Activated gamma-delta T cell (primary cell): Measurements from ENCODE around the gene SLF2.
"Not testable (repeated sequence)": the region's sequence is repeated elsewhere in the genome, so short reads cannot be mapped to it uniquely, and the experiment has no call there.

Experiments
- DNase-seq: peaks from one replicate; lab custom pipeline; 2025; lab: John Stamatoyannopoulos, UW

Gene SLF2

GRCh38 chr10:100878291-100878910 lies 34.4 kb upstream of the SLF2 start:
- DNase-seq, result no peak

GRCh38 chr10:100879741-100880360 lies 32.9 kb upstream of the SLF2 start:
- no peak for DNase-seq

- DNase-seq, result no peak
Observed at GRCh38 chr10:100881556-100882213, 31.1 kb upstream of the SLF2 start.

DNA sequence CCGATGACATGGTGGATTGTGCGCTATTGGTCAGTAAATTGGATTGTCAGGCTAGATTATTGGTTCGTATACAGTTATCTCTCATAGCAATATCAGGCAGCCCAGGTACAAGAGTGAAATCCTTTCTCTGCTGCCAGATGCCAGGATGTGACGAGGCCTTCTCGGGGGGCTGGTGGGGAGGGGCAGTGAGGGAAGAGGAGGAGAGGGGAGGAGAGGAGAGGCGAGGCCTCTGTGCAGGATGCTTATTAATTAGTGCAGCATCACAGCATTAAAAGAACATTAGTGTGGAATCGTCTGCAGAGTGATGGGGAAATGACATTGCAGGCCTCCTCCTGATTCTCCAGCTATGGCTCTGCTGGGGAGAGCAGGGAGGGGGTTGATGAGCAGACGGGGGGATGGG lies 30.5 kb upstream of the SLF2 start:
- DNase-seq, result no peak

- no peak for DNase-seq
Observed at GRCh38 chr10:100882671-100883311, 30.0 kb upstream of the SLF2 start.

DNA sequence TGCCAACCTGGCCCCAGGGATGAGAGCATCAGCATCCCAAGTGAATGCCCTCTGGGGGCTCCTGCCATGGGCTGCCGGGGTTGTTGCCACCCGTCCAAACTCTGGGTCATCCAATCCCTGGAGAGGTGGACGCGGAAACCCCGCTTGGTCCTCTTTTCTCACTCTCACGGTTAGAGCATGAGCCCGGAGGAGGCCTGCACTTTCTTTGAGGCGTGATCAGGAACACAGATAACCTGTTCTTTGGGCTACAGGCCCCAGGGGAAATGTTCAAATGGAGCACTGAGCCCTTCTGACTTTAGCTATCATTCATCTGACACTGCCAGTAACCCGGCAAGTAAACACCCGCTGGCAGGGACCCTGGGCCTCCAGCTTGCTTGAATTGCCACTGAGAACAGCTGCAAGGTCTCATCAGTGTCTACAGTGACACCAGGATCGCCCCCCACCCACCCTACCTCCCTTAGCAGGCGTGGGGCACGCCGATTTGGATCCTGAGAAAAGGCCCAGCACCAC lies 29.4 kb upstream of the SLF2 start:
- no peak for DNase-seq

DNA sequence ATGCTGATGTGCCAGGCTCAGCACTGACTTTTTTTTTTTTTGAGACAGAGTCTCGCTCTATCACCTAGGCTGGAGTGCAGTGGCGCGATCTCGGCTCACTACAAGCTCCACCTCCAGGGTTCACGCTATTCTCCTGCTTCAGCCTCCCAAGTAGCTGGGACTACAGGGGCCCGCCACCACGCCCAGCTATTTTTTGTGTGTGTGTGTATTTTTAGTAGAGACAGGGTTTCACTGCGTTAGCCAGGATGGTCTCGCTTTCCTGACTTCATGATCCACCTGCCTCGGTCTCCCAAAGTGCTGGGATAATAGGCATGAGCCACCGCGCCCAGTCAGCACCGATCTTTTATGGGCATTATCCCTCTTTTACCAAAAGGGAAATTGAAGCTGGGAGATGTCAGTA lies 27.2 kb upstream of the SLF2 start:
- DNase-seq, result not testable (repeated sequence)

- DNase-seq, result no peak
Observed at GRCh38 chr10:100886091-100886490, 26.7 kb upstream of the SLF2 start.

- DNase-seq, result no peak
Observed at GRCh38 chr10:100886521-100886920, 26.2 kb upstream of the SLF2 start.

DNA sequence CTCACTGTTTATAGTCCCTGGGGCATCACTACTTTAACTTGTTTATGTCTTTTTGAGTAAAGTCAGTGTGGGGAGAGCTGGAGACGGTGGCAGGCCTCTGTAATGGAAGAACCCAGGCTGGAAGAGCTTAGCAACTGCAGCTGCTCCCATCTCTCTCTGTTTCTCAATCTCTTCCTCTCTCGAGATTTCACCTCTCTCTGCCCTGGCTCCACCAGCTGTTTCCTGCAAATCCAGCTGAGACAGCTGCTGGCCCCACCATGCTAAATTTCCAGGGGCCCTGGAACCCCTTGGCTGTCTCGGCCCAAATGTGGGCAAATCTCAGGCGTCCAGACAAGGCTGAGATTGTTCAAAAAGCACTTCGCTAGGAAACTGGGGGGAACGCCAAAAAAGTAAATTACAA lies 25.8 kb upstream of the SLF2 start:
- no peak for DNase-seq

DNA sequence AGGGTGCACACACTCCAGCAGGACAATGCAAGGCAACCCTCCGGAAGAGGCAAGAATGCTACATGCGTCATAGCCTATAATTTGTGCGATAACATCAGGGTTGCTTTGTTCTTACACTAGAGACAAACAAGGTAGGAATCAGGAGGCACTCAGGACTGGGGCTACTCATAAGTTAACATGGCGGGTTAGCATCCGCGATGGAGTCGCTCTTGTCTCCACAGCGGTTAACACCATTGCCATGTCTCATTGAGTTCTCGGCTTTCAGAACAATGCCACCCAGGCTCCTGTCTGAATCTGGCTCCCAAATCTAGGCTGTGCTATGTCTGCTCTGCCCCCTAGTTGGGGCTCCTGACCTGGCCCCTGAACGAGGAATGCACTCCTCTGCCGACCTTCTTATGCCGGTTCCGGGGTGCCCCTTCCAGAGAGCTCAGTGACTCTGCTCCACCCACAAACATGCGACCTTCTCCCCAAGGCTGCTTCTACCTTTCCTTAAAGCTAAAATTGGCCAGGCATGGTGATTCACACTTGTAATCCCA lies 24.9 kb upstream of the SLF2 start:
- no peak for DNase-seq

DNA sequence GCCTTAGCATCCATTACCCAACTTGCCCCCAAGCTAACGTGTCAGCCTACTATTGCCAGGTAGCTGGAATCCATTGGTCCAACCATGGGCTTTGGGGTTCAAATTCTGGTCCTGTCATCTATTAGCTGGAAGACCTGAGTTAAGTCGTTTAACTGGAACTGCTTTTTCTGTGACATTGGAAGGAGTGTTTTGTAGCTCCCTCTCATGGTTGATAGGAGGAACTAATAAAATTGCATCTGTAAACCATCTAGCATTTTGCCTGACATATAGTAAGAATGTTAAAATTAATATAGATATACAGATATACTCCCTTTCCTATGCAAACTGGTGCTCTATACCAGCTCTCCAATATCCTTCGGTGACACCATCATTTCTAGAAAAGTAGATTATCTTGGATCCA lies 23.8 kb upstream of the SLF2 start:
- no peak for DNase-seq

DNA sequence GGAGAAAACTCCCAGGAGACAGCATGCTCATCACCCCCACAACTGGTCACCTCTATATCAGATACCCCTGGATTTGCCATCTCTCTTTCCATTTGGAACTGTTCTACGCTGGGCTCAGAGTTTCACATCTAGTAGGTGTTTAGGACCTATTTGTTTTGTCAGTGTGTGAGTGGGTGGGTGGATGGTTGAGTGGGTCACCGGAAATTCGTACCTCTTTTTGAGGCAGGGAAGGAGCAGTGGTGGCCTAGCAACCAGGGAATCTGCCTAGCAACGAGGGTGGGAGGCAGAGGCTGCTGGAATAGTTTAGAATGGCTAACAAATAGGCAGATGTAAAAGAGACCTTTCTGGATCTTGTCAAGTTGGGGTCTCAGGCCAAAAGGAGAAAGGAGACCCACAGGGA lies 23.2 kb upstream of the SLF2 start:
- DNase-seq, result no peak

DNA sequence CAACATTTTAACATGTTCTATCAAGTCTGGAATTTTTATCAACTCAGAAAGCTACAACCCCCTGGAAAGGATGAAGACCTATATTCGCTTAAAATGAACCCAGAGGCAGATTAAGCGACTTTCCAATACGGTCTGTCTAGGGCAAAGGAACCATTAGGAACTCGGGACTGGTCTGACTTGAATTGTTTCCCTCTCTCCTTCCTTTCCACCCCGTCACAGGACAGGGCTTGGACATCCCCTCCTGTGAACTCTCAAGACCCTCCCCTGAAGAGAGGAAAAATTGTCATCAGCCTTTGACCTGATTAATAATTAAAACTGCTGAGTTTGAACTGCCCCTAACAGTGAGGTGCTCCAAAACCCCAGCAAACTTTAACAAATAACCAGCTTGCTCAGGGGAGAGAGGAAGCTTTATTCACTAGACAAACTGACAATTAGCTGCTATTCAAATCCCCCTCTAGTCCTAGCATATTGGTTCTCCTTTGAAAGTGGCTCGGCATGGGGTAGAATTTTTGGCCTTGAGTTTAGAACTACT lies 22.6 kb upstream of the SLF2 start:
- DNase-seq, result no peak

GRCh38 chr10:100890673-100891317 lies 22.0 kb upstream of the SLF2 start:
- no peak for DNase-seq

- DNase-seq, result no peak
Observed at GRCh38 chr10:100894033-100894432, 18.7 kb upstream of the SLF2 start.

DNA sequence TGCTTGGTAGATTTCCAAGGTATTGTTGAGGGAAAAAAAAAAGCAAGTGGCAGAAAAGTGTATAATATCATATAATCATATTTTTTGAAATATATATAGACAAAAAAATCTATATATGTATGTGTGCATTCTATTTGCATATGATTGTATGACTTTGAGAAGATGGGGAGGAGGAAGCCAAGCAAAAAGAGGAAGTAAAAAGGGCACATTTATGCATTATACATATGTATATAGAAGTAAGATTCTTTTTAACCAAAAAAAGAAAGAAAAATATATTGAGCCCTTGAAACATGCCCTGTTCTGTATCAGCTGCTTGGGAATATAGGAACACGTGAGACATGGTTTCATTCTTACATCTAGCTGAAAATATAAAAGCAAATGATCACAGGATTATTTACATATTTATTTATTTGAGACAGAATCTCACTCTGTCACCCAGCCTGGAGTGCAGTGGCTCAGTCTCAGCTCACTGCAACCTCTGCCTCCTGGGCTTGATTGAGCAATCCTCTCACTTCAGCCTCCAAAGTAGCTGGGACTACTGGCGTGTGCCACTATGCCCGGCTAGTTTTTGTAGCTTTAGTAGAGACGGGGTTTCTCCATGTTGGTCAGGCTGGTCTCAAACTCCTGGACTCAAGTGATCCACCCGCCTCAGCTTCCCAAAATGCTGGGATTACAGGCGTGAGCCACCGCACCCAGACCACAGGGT lies 18.0 kb upstream of the SLF2 start:
- no peak for DNase-seq

DNA sequence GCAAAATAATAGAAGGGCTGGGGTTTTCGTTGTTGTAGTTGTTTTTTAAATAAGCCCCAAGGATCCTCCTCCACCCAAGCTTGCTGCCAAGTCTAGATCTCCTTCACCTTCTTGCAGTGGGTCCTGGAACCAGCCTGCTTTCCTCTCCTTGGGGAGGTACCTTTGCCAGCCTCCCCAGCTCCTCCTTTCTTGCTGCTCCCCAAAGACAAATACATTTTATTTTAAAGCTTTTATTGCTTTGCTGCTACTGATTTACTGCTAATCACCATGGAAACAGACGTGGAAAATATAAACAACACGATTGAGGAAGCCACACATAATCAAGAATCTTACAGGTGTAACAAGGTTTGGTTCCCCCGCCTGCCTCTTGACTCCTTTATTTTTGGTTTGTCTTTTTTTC lies 17.4 kb upstream of the SLF2 start:
- no peak for DNase-seq

DNA sequence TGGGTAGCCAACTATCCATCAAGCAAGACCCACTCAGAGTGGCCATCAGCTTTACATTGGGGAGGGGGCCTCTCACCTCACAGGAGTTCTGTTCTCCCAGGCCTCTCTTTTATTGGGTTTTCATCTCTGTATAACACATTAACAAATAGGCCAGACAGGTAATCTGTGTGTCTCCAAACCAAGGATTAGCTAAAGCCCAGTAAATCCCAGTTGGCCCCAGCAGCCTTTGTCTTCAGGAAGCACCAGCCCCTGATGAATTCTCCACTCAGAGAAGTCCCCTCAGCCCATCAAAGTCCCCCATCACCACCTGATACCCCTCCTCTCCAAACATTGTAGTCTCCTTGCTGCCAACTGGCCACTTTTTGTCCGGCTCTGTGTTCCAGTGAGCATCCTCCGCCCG lies 16.9 kb upstream of the SLF2 start:
- no peak for DNase-seq

DNA sequence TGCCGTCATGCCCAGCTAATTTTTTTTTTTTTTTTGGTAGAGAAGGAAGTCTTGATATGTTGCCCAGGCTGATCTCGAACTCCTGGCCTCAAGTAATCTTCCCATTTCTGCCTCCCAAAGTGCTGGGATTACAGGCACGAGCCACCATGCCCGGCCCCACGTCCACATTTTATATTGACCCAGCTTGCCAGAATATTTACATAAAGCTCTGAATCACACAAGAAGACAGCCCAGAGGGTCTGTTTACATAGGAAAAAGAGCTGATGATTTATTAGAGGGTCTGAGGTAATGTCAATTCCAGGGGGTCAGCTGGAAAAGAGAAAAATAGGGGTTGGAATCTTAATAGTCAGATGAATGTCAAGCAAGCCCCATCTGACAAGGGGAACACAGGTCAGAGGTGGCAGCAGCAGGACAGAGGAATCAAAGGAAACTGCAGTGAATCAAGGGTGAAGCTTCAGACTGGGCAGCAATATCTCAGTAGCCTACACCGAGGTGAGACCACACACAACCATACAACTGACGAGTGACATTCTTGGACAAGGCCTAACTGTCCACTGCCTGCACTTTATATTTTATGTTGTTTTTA lies 15.8 kb upstream of the SLF2 start:
- DNase-seq, result no peak

DNA sequence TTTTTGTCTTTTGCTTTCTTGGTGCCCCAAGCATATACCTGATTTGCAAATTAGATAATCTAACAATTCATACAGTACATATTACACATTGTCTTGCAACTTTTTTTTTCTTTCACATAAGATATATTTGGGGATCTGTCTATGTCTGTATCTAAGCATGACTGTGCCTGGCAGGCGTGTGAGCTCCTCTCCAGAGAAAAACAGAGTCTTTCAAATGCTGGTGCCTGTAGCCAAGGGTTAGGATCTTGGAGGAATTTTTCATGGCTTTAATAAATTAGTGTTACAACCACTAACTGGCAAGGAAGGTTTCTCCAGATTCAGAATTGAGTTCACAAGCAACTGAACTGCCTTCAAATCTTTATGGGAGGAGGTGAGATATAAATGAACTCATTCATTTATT lies 14.8 kb upstream of the SLF2 start:
- no peak for DNase-seq
